PC-9 (cell line): ENCODE results near the gene ZSWIM5. TPM values are rescaled to one million over a fixed set of nuclear protein-coding genes. Genes with fewer than 3 reads are reported as not detected.

Experiments used
- BruUV-seq: library from RNA; stranded (reverse); fragments of 400-500 nt; replicated peaks from 2 replicates; lab custom pipeline; 2021; lab: Mats Ljungman, UMichigan
- CTCF ChIA-PET: fragments of 300-600 bp; sonication (Branson Sonifier 250); formaldehyde crosslinking; loops from one replicate; lab custom pipeline; 2022; ENCODE audit warnings: antibody characterized with exemption; lab: Charles Lee
- POLR2A ChIA-PET: fragments of 300-600 bp; sonication (Branson Sonifier 250); formaldehyde crosslinking; loops from one replicate; lab custom pipeline; 2022; ENCODE audit warnings: antibody characterized with exemption; ENCODE audit not compliant: unreplicated experiment; lab: Charles Lee
- DNase-seq, 2 experiments: peaks; one replicate each; pipeline versions ENCODE4 v3.0.0 to v3.0.0-alpha.2; 2015 to 2022; ENCODE audit warnings: mixed read lengths in 1 of 2
- H2AFZ ChIP-seq: fragments of 200-600 bp; sonication (generic); 2 replicates; pipeline ENCODE4 v1.8.1; 2017; ENCODE audit warnings: antibody characterized with exemption
- H3F3A ChIP-seq: fragments of 200-600 bp; sonication (generic); 2 replicates; pipeline ENCODE4 v1.8.1; 2017; ENCODE audit warnings: antibody characterized with exemption, mild to moderate bottlenecking, low read depth; ENCODE audit not compliant: insufficient read depth
- H3K27ac ChIP-seq: fragments of 200-600 bp; sonication (generic); 2 replicates; pipeline ENCODE4 v1.6.1; 2016; ENCODE audit warnings: mixed run types
- H3K27me3 ChIP-seq: fragments of 200-600 bp; sonication (generic); 2 replicates; pipeline ENCODE4 v1.6.1; 2016; ENCODE audit warnings: low read depth, mixed run types; ENCODE audit not compliant: insufficient read depth
- H3K36me3 ChIP-seq: fragments of 200-600 bp; sonication (generic); 2 replicates; pipeline ENCODE4 v1.6.1; 2016; ENCODE audit warnings: low read depth, mixed run types
- H3K4me1 ChIP-seq: fragments of 200-600 bp; sonication (generic); replicated peaks from 2 replicates; pipeline ENCODE4 v1.6.1; 2016; ENCODE audit warnings: mixed run types; ENCODE audit not compliant: insufficient read depth
- H3K4me2 ChIP-seq: fragments of 200-600 bp; sonication (generic); 2 replicates; pipeline ENCODE4 v1.6.1; 2017; ENCODE audit warnings: mixed run types
- H3K4me3 ChIP-seq: fragments of 200-600 bp; sonication (generic); 2 replicates; pipeline ENCODE4 v1.6.1; 2016; ENCODE audit warnings: mixed run types
- H3K79me2 ChIP-seq: fragments of 200-600 bp; sonication (generic); 2 replicates; pipeline ENCODE4 v1.6.1; 2017; ENCODE audit warnings: low read depth, mixed run types
- H3K9me2 ChIP-seq: fragments of 200-600 bp; sonication (generic); 2 replicates; pipeline ENCODE4 v1.8.1; 2017; ENCODE audit warnings: mild to moderate bottlenecking; ENCODE audit not compliant: insufficient read depth
- H3K9me3 ChIP-seq: fragments of 200-600 bp; sonication (generic); 2 replicates; pipeline ENCODE4 v1.8.1; 2016; ENCODE audit warnings: low read depth; ENCODE audit not compliant: insufficient read depth
- H4K20me1 ChIP-seq: fragments of 200-600 bp; sonication (generic); 2 replicates; pipeline ENCODE4 v1.8.1; 2017; ENCODE audit not compliant: insufficient read depth
- EZH2 ChIP-seq: fragments of 200-600 bp; sonication (generic); IDR thresholded peaks from 2 replicates; pipeline ENCODE4 v1.8.0; 2017; ENCODE audit warnings: antibody characterized with exemption, low read depth
- intact Hi-C: fragments of 100-400 bp; cut with micrococcal nuclease; formaldehyde crosslinking; loops from one replicate; pipeline ENCODE4 v1.10.0; 2022; ENCODE audit not compliant: unreplicated experiment
- total RNA-seq: library from RNA; stranded (reverse); gene quantifications from 2 replicates; pipeline ENCODE4 v1.2.3, GENCODE V29; 2021
- TF ChIP-seq, protein P1 (sequence below): fragments of 200-600 bp; sonication (generic); conservative IDR thresholded peaks from 2 replicates; pipeline ENCODE4 v1.6.1; 2017; ENCODE audit warnings: mixed run types, antibody characterized with exemption, mild to moderate bottlenecking, moderate library complexity

ZSWIM5 gene
- total RNA-seq, 1 experiment from 2014 or later, result 0.50 TPM

GRCh38 chr1:45155957-45156356 is 50.4 kb downstream of the ZSWIM5 start:
- BruUV-seq, result no TSS peak
- CTCF ChIA-PET, result no interaction called here

GRCh38 chr1:45155423-45155822 is 51.0 kb downstream of the ZSWIM5 start:
- no peak for DNase-seq
- no peaks in the 10 kb centered on the region for H3K36me3 ChIP-seq
- no peaks in the 10 kb centered on the region for H3K4me1 ChIP-seq
- H3K4me2 ChIP-seq, result no peak overlapping the region
- no peak overlapping the region for H3K4me3 ChIP-seq
- no peak overlapping the region for H2AFZ ChIP-seq
- CTCF ChIA-PET, result no interaction called here
- BruUV-seq, result no TSS peak
- H3K9me2 ChIP-seq, result no peaks in the 10 kb centered on the region; the same call in 1 of the 2 replicates
- POLR2A ChIA-PET, result interaction anchor here (0.6 kb wide), 1 partner anchor 65 kb away, joined by 3 read pairs; no protein-coding TSS in a partner anchor
- intact Hi-C loops, result no loop called here
- no peak overlapping the region for H3K27ac ChIP-seq
- H3K27me3 ChIP-seq, result no peaks in the 10 kb centered on the region
- no peaks in the 10 kb centered on the region for H3F3A ChIP-seq
- H3K9me3 ChIP-seq, result peaks cover 3% of the 10 kb centered on the region; the same call in 1 of the 2 replicates
- no peak for TF ChIP-seq EZH2
- TF ChIP-seq, protein P1, sequence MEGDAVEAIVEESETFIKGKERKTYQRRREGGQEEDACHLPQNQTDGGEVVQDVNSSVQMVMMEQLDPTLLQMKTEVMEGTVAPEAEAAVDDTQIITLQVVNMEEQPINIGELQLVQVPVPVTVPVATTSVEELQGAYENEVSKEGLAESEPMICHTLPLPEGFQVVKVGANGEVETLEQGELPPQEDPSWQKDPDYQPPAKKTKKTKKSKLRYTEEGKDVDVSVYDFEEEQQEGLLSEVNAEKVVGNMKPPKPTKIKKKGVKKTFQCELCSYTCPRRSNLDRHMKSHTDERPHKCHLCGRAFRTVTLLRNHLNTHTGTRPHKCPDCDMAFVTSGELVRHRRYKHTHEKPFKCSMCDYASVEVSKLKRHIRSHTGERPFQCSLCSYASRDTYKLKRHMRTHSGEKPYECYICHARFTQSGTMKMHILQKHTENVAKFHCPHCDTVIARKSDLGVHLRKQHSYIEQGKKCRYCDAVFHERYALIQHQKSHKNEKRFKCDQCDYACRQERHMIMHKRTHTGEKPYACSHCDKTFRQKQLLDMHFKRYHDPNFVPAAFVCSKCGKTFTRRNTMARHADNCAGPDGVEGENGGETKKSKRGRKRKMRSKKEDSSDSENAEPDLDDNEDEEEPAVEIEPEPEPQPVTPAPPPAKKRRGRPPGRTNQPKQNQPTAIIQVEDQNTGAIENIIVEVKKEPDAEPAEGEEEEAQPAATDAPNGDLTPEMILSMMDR, result no peak
- no peaks in the 10 kb centered on the region for H3K79me2 ChIP-seq
- H4K20me1 ChIP-seq, result no peaks in the 10 kb centered on the region

More at GRCh38 chr1:45155957-45156356, 50.4 kb downstream of the ZSWIM5 start:
- no peaks in the 10 kb centered on the region for H3F3A ChIP-seq
- DNase-seq, result no peak
- POLR2A ChIA-PET, result interaction anchor here (0.6 kb wide), 1 partner anchor 65 kb away, joined by 3 read pairs; no protein-coding TSS in a partner anchor
- H3K27ac ChIP-seq, result no peak overlapping the region
- H3K9me2 ChIP-seq, result no peaks in the 10 kb centered on the region; the same call in 1 of the 2 replicates
- no peaks in the 10 kb centered on the region for H3K36me3 ChIP-seq
- intact Hi-C loops, result no loop called here
- H3K4me1 ChIP-seq, result no peaks in the 10 kb centered on the region
- TF ChIP-seq, protein P1, result no peak
- TF ChIP-seq EZH2, result no peak
- H4K20me1 ChIP-seq, result no peaks in the 10 kb centered on the region
- H3K27me3 ChIP-seq, result no peaks in the 10 kb centered on the region
- no peak overlapping the region for H3K4me2 ChIP-seq
- H3K9me3 ChIP-seq, result peaks cover 3% of the 10 kb centered on the region; the same call in 1 of the 2 replicates
- no peak overlapping the region for H3K4me3 ChIP-seq
- no peaks in the 10 kb centered on the region for H3K79me2 ChIP-seq
- H2AFZ ChIP-seq, result no peak overlapping the region

DNA sequence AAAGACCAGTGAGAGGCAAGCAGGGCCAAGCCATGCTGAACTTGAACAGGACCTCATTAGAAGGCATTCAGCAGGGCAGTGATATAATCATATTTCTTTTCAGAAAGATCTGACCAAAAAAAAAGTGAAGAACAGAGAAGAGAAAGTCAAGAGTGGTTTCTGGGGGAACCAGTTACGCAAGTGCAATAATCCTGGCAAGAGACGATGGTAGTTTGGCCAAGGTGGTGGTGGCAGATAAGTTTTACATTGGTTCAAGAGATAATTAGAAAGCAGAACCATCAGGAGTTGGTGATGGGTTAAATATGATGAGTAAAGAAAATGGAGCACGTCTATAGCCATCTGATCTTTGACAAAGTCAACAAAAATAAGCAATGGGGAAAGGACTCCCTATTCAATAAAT is 54.3 kb downstream of the ZSWIM5 start:
- no peak for DNase-seq
- Histone ChIP-seq H3K27ac (no peak overlapping the region), H3K9me3 (peaks cover 3% of the 10 kb centered on the region; the same call in 1 of the 2 replicates), H2AFZ (no peak overlapping the region), H3K4me3 (no peak overlapping the region), H3K4me1 (no peaks in the 10 kb centered on the region), H3K9me2 (no peaks in the 10 kb centered on the region; the same call in 1 of the 2 replicates), H4K20me1 (no peaks in the 10 kb centered on the region), H3K27me3 (no peaks in the 10 kb centered on the region), H3K79me2 (no peaks in the 10 kb centered on the region), H3F3A (no peaks in the 10 kb centered on the region), H3K36me3 (no peaks in the 10 kb centered on the region), H3K4me2 (no peak overlapping the region)
- POLR2A ChIA-PET, result no interaction called here
- CTCF ChIA-PET, result no interaction called here
- no TSS peak for BruUV-seq
- intact Hi-C loops, result no loop called here
- no peak for TF ChIP-seq EZH2
- TF ChIP-seq, protein P1, result no peak
